ENCODE results near the gene CLTB.

- TF ChIP-seq POLR2A (IDR thresholded peaks at IDR 0.05) (no peak), CTCF (IDR thresholded peaks at IDR 0.05) (no peak)
Measured at GRCh38 chr5:176406436-176407052, 9.8 kb downstream of the CLTB start.

All from tibial nerve (tissue), 3 donors.